Stimulated activated naive CD8-positive, alpha-beta T cell treated with anti-CD3 and anti-CD28 coated beads, Interleukin-15, Interleukin-2, amounts not matched to agents 100 ng/mL and 50 ng/mL, for 24 hours (primary cell): Measurements from ENCODE around the gene RTTN.

Experiments used
- H3K27ac Mint-ChIP-seq: one replicate; pipeline ENCODE4 v1.8.0; 2021; ENCODE audit warnings: mild to moderate bottlenecking, mixed read lengths
- H3K27me3 Mint-ChIP-seq: one replicate; pipeline ENCODE4 v1.8.0; 2021; ENCODE audit warnings: mixed read lengths
- H3K36me3 Mint-ChIP-seq: one replicate; pipeline ENCODE4 v1.8.0; 2021; ENCODE audit warnings: low read depth, mixed read lengths
- H3K4me1 Mint-ChIP-seq: one replicate; pipeline ENCODE4 v1.8.0; 2021; ENCODE audit warnings: low read depth, mixed read lengths
- H3K4me3 Mint-ChIP-seq: one replicate; pipeline ENCODE4 v1.8.0; 2021; ENCODE audit warnings: mild to moderate bottlenecking, mixed read lengths
- H3K9me3 Mint-ChIP-seq: one replicate; pipeline ENCODE4 v1.8.0; 2021; ENCODE audit warnings: mixed read lengths

Gene RTTN

DNA sequence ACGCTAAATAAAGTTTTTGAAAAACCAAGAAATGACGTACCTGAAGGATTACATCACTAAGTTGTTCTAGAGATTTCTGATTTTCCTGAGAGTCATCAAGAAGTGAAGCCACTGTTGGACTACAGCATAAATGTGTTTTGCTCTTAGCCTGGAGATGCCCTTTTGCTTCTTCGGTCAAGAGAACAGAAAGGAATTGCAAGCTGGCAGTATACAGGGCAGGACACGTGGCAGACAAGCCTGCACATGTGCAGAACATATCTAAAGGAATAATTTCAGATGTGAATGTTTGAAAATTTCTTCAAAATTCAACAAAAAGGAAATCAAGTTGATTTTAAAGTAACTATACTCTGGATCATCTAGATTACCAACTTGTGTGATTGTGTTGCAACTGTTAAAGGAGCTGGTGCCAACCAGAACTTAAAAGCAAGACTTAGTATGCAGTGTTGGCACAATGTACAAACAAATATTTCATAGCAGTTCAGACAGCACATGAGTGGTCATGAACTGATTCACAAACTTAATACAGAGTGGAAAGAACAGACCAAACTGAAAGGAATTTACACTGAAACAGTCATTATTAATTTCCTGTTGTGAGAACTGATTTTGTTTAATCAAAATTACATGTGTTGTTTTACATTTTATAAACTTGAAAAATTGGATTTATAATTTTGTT, 157.4 kb downstream of the RTTN start:
- Mint-ChIP-seq H3K9me3 (no peaks in the 10 kb centered on the region), H3K4me1 (peaks cover 8% of the 10 kb centered on the region), H3K4me3 (no peak overlapping the region), H3K27ac (no peak overlapping the region), H3K36me3 (peaks cover 55% of the 10 kb centered on the region), H3K27me3 (no peaks in the 10 kb centered on the region)

DNA sequence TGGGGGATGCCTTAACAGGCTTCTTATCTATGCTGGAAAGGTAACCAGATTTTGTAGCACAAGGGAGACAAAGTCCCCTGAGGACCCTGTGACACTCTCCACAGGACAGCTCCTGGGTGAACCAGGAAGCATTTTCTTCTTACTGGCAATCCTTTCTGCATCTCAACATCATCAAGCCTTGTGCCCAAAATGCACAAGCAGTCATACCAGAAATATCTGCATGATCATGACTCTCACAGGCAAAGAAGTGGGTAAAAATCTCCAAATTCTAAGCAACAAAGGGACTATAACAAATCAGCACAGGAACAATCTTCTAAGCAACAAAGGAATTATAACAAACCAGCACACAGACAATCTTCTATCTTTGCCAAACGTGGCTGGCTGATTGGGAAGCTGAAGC, 158.7 kb downstream of the RTTN start:
- Mint-ChIP-seq H3K4me1 (peaks cover 8% of the 10 kb centered on the region), H3K36me3 (peaks cover 57% of the 10 kb centered on the region), H3K27ac (no peak overlapping the region)

DNA sequence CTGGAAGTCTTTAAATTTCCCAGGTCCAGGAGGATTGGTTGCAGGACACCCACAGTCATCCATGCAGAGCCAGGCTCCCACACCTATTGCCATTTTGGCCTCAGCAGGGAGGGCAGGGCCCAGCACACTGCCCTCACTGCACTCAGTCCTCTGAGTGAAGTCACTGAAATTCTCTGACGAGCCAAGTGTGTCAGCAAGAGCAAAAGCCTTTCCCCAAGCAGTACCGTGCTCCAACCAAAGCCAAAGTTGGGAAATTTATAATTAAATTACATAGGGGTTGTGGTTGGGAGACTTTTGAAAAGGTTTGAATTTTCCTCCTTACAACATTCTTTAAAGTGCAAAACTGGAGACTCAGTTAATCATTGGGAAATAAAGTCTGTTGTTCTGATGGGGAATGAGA, 159.3 kb downstream of the RTTN start:
- Mint-ChIP-seq H3K36me3 (peaks cover 54% of the 10 kb centered on the region), H3K27me3 (no peaks in the 10 kb centered on the region), H3K27ac (no peak overlapping the region), H3K4me1 (peaks cover 8% of the 10 kb centered on the region), H3K9me3 (no peaks in the 10 kb centered on the region), H3K4me3 (no peak overlapping the region)

More for the DNA sequence above, 158.7 kb downstream of the RTTN start:
- H3K4me3 Mint-ChIP-seq, result no peak overlapping the region
- H3K27me3 Mint-ChIP-seq, result no peaks in the 10 kb centered on the region
- no peaks in the 10 kb centered on the region for H3K9me3 Mint-ChIP-seq

DNA sequence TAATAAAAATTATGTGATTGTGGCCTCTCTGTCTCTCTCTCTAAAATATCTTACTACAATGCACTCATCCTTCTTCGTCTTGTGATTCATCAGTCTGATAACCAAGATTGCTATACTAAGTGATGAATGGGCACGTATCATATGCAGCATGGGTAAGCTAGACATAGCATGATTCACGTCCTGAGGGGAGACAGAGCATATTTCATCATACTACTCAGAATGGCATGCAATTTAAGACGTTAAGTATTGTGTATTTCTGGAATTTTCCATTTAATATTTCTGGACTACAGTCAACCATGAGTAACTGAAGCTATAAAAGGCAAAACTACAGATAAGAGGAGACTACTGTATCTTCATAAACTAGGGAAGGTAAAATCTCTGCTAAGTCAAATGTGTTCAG, 160.9 kb downstream of the RTTN start:
- Mint-ChIP-seq H3K4me3 (no peak overlapping the region), H3K36me3 (peaks cover 50% of the 10 kb centered on the region), H3K4me1 (peaks cover 8% of the 10 kb centered on the region), H3K9me3 (no peaks in the 10 kb centered on the region), H3K27me3 (no peaks in the 10 kb centered on the region), H3K27ac (peak overlapping the region; percentile 41)

DNA sequence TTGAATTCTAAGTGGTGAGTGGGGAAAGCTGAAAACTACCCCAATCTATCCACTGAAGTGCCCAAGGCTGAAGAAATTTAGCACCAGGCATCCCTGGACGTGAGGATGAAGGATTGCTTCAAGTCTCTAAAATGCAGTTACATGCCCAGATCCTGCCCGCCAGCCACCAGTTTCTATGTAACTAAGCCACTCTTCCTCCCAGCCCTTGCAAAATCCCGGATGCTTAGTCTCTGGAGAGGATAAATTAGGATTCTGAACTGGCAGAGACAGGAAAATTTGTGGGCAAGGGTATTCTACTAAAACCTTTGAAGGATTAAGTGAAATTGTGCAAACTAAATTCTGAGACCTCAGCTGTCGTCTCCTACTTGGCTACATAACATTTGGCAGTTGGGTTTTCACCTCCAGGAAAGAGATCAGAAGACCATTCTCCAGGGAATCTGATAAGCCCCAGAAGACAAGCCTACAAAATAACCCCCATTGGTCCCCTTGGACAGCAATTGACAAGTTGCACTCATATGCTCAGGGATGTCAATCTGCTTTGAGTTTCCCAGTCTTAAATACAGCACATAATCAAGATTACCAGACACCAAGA, 163.9 kb downstream of the RTTN start:
- H3K36me3 Mint-ChIP-seq, result peaks cover 72% of the 10 kb centered on the region
- H3K9me3 Mint-ChIP-seq, result no peaks in the 10 kb centered on the region
- peaks cover 8% of the 10 kb centered on the region for H3K4me1 Mint-ChIP-seq
- H3K4me3 Mint-ChIP-seq, result no peak overlapping the region
- no peaks in the 10 kb centered on the region for H3K27me3 Mint-ChIP-seq
- H3K27ac Mint-ChIP-seq, result no peak overlapping the region

DNA sequence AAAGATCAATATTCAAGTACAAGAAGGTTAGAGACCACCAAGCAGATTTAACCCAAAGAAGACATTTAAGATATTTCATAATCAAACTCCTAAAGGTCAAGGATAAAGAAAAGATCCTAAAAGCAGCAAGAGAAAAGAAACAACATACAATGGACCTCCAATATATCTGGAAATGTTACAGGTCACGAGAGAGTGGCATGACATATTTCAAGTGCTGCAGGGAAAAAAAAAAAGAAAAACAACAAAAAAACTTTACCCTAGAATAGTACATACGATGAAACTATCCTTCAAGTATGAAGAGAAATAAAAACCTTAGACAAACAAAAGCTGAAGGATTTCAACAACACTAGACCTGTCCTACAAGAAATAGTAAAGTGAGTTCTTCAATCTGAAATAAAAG, 166.3 kb downstream of the RTTN start:
- H3K4me3 Mint-ChIP-seq, result no peak overlapping the region
- H3K27ac Mint-ChIP-seq, result no peak overlapping the region
- H3K9me3 Mint-ChIP-seq, result no peaks in the 10 kb centered on the region
- no peaks in the 10 kb centered on the region for H3K4me1 Mint-ChIP-seq
- peaks cover 79% of the 10 kb centered on the region for H3K36me3 Mint-ChIP-seq
- no peaks in the 10 kb centered on the region for H3K27me3 Mint-ChIP-seq

DNA sequence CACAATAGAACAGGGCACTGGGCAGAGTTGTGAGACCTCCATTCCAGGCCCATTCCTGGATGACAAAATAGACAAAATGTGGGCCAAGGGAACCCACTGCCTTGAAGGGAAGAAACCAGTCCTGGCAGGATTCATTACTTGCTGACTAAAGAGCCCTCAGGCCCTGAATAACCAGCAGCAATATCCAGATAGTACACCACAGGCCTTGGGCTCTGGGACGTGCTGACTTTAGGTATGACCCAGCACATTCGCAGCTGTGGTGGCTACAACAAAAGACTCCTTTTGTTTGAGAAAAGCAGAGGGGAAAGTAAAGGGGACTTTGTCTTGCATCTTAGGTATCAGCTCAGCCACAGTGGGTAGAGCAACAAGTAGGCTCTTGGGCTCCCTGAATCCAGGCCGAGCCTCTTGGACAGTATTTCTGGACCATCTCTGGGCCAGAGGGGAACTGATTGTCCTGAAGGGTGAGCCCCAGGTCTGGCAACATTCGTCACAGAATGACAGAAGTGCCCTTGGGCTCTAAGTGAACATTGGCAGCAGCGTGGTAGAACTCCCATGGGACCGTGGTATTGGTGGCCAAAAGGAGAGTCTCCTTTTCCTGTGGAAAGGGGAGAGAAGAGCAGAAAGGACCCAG, 167.9 kb downstream of the RTTN start:
- Mint-ChIP-seq H3K36me3 (peaks cover 79% of the 10 kb centered on the region), H3K27ac (no peak overlapping the region), H3K9me3 (no peaks in the 10 kb centered on the region), H3K4me1 (no peaks in the 10 kb centered on the region), H3K27me3 (no peaks in the 10 kb centered on the region), H3K4me3 (no peak overlapping the region)

DNA sequence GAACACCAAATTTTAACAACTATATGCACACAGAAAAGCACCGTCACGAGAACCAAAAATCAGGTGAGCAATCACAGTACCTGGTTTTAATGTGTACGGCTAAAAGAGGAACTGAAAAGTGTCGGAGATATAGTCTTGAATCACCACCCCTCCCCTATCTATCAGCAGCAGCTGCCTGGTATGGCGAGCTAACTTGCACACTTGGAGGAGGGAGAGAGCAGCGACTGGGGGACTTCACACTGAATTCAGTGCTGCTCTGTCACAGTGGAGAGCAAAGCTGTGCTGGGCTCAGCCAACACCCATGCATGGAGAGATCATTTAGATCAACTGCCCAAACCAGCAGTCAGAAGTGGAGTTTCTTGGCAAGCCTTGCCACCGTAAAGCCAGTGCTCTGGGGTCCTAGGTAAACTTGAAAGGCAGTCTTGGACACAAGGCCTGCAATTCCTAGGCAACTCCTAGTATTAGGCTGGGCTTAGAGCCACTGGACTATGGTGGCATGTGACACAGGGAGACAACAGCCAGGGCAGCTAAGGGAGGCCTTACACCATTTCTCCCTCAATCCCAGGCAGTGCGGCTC, 168.6 kb downstream of the RTTN start:
- H3K36me3 Mint-ChIP-seq, result peaks cover 80% of the 10 kb centered on the region
- no peaks in the 10 kb centered on the region for H3K4me1 Mint-ChIP-seq
- H3K9me3 Mint-ChIP-seq, result no peaks in the 10 kb centered on the region

GRCh38 chr18:70036168-70036567, 169.3 kb downstream of the RTTN start:
- Mint-ChIP-seq H3K27ac (no peak overlapping the region), H3K4me1 (no peaks in the 10 kb centered on the region), H3K9me3 (no peaks in the 10 kb centered on the region), H3K36me3 (peaks cover 80% of the 10 kb centered on the region), H3K27me3 (no peaks in the 10 kb centered on the region), H3K4me3 (no peak overlapping the region)

More for the DNA sequence above, 168.6 kb downstream of the RTTN start:
- Mint-ChIP-seq H3K27me3 (no peaks in the 10 kb centered on the region), H3K27ac (no peak overlapping the region), H3K4me3 (no peak overlapping the region)

- no peak overlapping the region for H3K27ac Mint-ChIP-seq
- no peaks in the 10 kb centered on the region for H3K4me1 Mint-ChIP-seq
- H3K36me3 Mint-ChIP-seq, result peaks cover 68% of the 10 kb centered on the region
- H3K4me3 Mint-ChIP-seq, result no peak overlapping the region
- no peaks in the 10 kb centered on the region for H3K27me3 Mint-ChIP-seq
- H3K9me3 Mint-ChIP-seq, result no peaks in the 10 kb centered on the region
Measured at GRCh38 chr18:70031221-70031620, 174.3 kb downstream of the RTTN start.

DNA sequence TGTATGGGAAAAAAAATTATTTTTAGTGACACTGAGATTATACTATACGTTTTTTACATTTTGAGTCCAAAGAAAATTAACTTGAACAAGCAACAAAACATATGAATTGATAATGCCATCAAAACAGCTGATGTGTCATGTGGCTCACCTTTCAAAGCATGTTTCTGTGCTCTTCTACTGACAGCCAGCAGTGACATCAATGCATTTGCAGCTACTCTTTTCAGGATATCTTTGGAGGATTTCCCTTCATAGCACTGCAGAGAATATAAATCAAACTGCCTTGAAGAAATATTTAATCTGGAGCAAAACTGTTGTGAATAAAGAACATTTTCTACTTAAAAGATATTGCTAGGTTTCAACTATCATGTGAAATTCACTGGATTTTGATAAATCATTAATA, 174.8 kb downstream of the RTTN start:
- Mint-ChIP-seq H3K36me3 (peaks cover 68% of the 10 kb centered on the region), H3K27ac (no peak overlapping the region), H3K9me3 (no peaks in the 10 kb centered on the region), H3K4me3 (no peak overlapping the region), H3K27me3 (no peaks in the 10 kb centered on the region), H3K4me1 (no peaks in the 10 kb centered on the region)

DNA sequence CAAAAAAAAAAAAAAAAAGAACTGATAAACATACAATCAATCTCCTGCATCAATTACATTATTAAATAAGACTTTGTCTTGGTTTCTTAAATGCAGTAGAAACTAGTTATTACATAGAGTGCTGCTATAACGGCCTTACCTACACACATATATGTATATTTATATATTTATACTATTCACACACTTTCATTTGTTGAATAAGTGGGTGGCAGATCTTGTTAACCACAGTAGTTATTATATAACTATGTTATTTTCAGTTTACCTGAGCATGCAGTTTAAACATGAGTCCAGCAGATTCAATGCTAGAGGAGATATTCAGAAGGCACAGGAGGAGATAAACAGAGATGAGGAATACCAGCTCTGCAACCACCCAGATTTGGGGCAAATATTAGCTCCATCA, 176.3 kb downstream of the RTTN start:
- Mint-ChIP-seq H3K4me1 (no peaks in the 10 kb centered on the region), H3K9me3 (no peaks in the 10 kb centered on the region), H3K27ac (no peak overlapping the region), H3K36me3 (peaks cover 68% of the 10 kb centered on the region), H3K27me3 (no peaks in the 10 kb centered on the region), H3K4me3 (no peak overlapping the region)

DNA sequence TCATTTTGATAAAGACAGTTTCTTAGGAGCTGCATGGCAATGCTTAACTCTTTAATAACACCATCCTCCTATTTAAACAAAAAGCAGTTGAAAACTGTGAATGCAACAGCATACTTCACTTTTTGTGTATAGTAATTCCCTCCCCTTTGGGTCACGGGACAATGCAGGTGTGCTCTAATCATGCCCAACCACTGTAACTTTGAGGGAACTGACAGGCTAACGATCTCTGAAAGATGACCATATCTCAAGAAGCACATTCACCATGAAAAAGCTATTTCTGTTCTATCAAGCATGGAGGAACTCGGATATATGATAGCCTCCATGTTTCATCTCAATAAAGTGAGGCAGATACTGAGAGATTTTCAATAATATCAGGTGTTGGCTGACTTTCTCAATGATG, 176.8 kb downstream of the RTTN start:
- Mint-ChIP-seq H3K4me3 (no peak overlapping the region), H3K9me3 (no peaks in the 10 kb centered on the region), H3K36me3 (peaks cover 68% of the 10 kb centered on the region), H3K4me1 (no peaks in the 10 kb centered on the region), H3K27ac (no peak overlapping the region), H3K27me3 (no peaks in the 10 kb centered on the region)

GRCh38 chr18:70028084-70028483, 177.4 kb downstream of the RTTN start:
- Mint-ChIP-seq H3K9me3 (no peaks in the 10 kb centered on the region), H3K4me1 (no peaks in the 10 kb centered on the region), H3K36me3 (peaks cover 68% of the 10 kb centered on the region), H3K4me3 (no peak overlapping the region), H3K27me3 (no peaks in the 10 kb centered on the region), H3K27ac (no peak overlapping the region)

- Mint-ChIP-seq H3K27me3 (no peaks in the 10 kb centered on the region), H3K4me1 (no peaks in the 10 kb centered on the region), H3K36me3 (peaks cover 61% of the 10 kb centered on the region), H3K4me3 (no peak overlapping the region), H3K9me3 (no peaks in the 10 kb centered on the region), H3K27ac (no peak overlapping the region)
Measured at GRCh38 chr18:70025580-70025979, 179.9 kb downstream of the RTTN start.
